ENCODE data around the gene SEMA3B.

GRCh38 chr3:50243543-50243895, 25.4 kb upstream of the SEMA3B start:
- TF ChIP-seq CTCF (conservative IDR thresholded peaks at IDR 0.05; ENCODE audit: low read depth in 2 of 2) (no peak), EZH2 (IDR thresholded peaks at IDR 0.05; ENCODE audit: low read depth, unreplicated experiment) (no peak), EZH2phosphoT487 (IDR thresholded peaks at IDR 0.05; ENCODE audit: unreplicated experiment) (no peak), STAT1 (IDR thresholded peaks at IDR 0.05; ENCODE audit: unreplicated experiment) (no peak), REST (IDR thresholded peaks at IDR 0.05; ENCODE audit: unreplicated experiment) (no peak), POLR2AphosphoS5 (IDR thresholded peaks at IDR 0.05; ENCODE audit: low read depth) (no peak), JUNB (IDR thresholded peaks at IDR 0.05; ENCODE audit: unreplicated experiment) (no peak), ZNF462 (CRISPR knock-in tag; IDR thresholded peaks at IDR 0.05) (no peak), ZNF331 (CRISPR knock-in tag; IDR thresholded peaks at IDR 0.05; ENCODE audit: low read depth) (no peak)
